Measurements from ENCODE around the gene TICAM2. TPM values are rescaled to one million over a fixed set of nuclear protein-coding genes. Genes with fewer than 3 reads are reported as not detected.
A peak's percentile ranks its signal among the peaks of the same experiment; 100 is the strongest.
"Not testable (repeated sequence)": the region's sequence is repeated elsewhere in the genome, so short reads cannot be mapped to it uniquely, and the experiment has no call there.

Gene TICAM2, protein sequence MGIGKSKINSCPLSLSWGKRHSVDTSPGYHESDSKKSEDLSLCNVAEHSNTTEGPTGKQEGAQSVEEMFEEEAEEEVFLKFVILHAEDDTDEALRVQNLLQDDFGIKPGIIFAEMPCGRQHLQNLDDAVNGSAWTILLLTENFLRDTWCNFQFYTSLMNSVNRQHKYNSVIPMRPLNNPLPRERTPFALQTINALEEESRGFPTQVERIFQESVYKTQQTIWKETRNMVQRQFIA
- 1 to 10 TPM in 3 of 6 donors, under 1 TPM in 2, not detected in 1; 0.89 to 2.3 (median 1.3) TPM for polyA plus RNA-seq (ENCODE audit: low read depth in 6 of 6)

DNA sequence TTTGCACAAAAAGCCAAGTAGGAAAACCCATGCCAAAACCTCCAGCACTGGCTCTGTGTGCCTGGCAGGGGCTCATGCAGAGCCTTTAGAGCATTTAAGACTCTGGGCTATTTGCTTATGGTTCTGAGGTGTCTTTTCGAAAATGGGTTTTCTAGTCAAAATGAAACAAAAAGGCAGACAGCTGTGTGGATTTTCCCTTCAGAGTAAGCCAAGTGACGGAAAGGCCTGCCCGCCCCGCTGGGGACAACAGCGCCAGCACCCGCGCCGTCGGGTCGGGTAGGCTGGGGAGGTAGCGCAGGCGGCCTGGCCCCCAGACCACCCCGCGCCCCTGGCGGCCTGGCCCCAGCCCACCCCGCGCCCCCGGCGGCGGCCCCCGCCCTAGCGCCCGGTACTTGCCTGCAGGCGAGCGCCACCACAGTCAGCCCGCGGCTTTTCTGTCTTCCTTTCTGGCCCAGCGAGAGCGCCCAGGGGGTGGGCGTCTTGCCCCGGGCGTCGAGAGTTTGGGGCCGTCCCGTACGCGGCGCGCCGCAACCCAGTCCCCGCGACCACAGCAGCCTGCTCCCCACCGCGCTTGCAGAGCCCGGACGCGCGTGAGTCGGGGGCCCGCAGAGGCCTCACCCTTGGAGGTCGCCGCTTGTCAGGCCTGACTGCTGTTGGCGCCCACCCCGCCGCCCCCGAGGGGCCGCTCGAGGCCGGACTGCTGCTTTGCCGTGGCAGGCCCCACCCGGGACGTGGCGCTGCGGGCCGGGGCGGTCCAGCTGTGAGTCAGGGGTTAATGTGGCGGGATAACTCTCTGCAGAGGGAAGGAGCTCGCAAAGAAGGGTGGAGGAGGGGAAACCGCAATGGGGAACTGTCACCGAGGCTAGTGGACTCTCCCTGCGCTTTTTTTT, at the start of gene TICAM2:
Gene TICAM2, minus strand, starts transcription at position 779 of the 890 bp plus-strand sequence. CDS start 21,223 bp downstream, outside the sequence.
- peak; percentile 74 for DNase-seq
- H3K27ac Mint-ChIP-seq: peak within 1 kb of the TSS; percentile 90 to 99 (median 96)
- peak; percentile 83 to 87 for ATAC-seq (ENCODE audit: low read depth in 2 of 2)
- H3K36me3 Mint-ChIP-seq: no peaks in the 10 kb centered on the region
- no peaks in the 10 kb centered on the region for H3K9me3 Mint-ChIP-seq
- H3K27me3 Mint-ChIP-seq: no peaks in the 10 kb centered on the region
- peaks cover 24 to 48% (median 45%) of the 10 kb centered on the region in 3 donors for H3K4me1 Mint-ChIP-seq
- peak within 1 kb of the TSS; percentile 86 to 95 (median 92) for H3K4me3 Mint-ChIP-seq

DNA sequence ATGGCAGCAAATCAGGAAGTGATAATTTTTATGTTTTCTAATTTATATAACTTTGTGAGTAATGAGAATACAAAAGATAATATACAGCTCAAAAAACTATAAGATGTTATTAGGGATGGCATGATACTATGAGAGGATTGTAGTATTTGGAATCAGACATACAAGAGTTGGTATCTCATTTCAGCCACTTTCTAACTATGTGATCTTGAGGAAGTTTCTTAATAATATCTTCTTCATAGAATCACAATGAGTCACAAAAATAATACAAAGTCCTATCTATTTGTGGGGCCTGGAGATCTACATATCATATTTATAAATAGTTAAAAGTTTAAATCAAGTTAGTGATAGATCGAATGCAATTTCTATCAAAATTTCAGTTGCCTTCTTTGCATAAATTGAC, 47.3 kb upstream of the TICAM2 start:
- Mint-ChIP-seq H3K36me3 (no peaks in the 10 kb centered on the region), H3K4me3 (no peak overlapping the region), H3K27me3 (peaks cover 12 to 24% (median 16%) of the 10 kb centered on the region in 3 donors), H3K9me3 (no peaks in the 10 kb centered on the region), H3K27ac (no peak overlapping the region), H3K4me1 (no peaks in the 10 kb centered on the region)
- ATAC-seq (ENCODE audit: low read depth in 2 of 2) (no peak), DNase-seq (no peak)

DNA sequence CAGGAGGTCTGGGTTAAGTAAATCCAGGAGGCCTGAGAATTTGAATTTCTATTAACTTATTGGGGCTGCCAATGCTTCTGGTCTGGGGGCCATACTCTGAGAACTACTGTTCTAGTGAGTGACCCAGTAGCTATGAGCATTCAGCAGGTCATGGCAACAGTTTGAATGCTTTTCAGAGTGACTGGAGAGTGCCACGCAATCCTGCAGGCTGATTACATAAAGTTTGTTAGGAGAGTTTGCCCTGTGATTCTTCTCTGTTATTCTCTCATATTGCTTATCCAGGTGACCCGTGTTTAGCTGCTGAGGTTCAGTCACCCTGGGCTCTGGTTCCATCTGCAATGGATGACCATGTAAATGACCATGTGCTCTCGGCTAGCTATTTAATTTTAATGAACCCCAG, 45.8 kb upstream of the TICAM2 start:
- Mint-ChIP-seq H3K27me3 (peaks cover 21 to 34% (median 30%) of the 10 kb centered on the region in 3 donors), H3K4me3 (no peak overlapping the region), H3K4me1 (no peaks in the 10 kb centered on the region)

DNA sequence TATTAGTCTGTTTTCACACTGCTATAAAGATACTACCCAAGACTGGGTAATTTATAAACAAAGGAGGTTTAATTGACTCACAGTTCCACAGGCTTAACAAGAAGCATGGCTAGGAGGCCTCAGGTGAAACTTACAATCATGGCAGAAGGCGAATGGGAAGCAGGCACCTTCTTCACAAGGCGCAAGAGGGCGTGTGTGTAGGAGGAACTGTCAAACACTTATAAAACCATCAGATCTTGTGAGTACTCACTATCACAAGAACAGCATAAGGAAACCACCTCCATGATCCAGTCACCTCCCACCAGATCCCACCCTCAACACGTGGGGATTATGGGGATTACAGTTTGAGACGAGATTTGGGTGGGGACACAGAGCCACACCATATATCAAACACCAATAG, 43.1 kb upstream of the TICAM2 start:
- H3K36me3 Mint-ChIP-seq; DNase-seq; H3K27ac Mint-ChIP-seq; H3K9me3 Mint-ChIP-seq; H3K4me3 Mint-ChIP-seq; ATAC-seq (ENCODE audit: low read depth in 2 of 2); H3K4me1 Mint-ChIP-seq: not testable (repeated sequence)
- H3K27me3 Mint-ChIP-seq: peaks cover 26 to 32% (median 30%) of the 10 kb centered on the region in 3 donors

More for the DNA sequence above, 45.8 kb upstream of the TICAM2 start:
- ATAC-seq (ENCODE audit: low read depth in 2 of 2): no peak
- Mint-ChIP-seq H3K27ac (no peak overlapping the region), H3K36me3 (no peaks in the 10 kb centered on the region), H3K9me3 (no peaks in the 10 kb centered on the region)
- no peak for DNase-seq

DNA sequence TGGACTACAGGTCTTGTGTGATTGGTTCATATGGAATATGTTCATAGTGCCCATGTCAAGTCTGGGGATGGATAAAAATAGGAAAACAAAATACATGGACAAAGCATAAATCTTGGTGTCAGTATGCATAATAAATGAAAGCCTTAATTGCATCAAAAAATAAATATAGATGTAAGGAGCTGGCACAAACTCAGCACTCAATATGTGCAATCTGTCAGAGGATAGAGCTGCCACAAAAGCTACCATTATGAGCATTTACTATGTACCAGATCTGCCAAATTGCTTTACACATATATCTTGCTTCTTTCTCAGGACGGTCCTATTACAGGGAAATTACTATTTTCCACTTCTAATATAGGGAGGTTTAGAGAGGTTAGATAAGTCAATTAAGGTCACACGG, 41.8 kb upstream of the TICAM2 start:
- no peaks in the 10 kb centered on the region for H3K4me1 Mint-ChIP-seq
- no peak overlapping the region for H3K27ac Mint-ChIP-seq
- no peak overlapping the region for H3K4me3 Mint-ChIP-seq
- peaks cover 26 to 32% (median 30%) of the 10 kb centered on the region in 3 donors for H3K27me3 Mint-ChIP-seq
- H3K36me3 Mint-ChIP-seq: no peaks in the 10 kb centered on the region
- DNase-seq: no peak
- H3K9me3 Mint-ChIP-seq: no peaks in the 10 kb centered on the region
- ATAC-seq (ENCODE audit: low read depth in 2 of 2): no peak

DNA sequence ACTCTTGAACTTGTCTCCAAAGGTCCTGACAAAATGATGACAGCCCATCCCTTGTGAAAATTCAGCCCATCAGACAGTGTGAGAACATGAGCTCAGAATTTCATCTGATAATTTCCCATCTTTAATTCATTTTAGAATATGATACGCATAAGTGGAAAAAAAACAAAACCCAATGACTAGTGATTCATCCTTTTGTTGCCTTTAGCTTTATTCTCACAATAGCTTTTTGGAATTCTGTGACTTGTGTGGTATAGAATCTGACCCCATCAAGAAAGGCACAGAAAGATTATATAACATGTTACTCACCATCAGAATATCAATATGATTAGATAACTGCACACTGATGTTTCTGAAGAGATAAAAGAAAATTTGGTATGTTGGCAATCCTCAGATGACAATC, 39.7 kb upstream of the TICAM2 start:
- DNase-seq: no peak
- no peaks in the 10 kb centered on the region for H3K4me1 Mint-ChIP-seq
- no peaks in the 10 kb centered on the region for H3K9me3 Mint-ChIP-seq
- H3K27ac Mint-ChIP-seq: no peak overlapping the region
- no peak overlapping the region for H3K4me3 Mint-ChIP-seq
- no peaks in the 10 kb centered on the region for H3K36me3 Mint-ChIP-seq
- peaks cover 27 to 33% (median 32%) of the 10 kb centered on the region in 3 donors for H3K27me3 Mint-ChIP-seq
- ATAC-seq (ENCODE audit: low read depth in 2 of 2): no peak

DNA sequence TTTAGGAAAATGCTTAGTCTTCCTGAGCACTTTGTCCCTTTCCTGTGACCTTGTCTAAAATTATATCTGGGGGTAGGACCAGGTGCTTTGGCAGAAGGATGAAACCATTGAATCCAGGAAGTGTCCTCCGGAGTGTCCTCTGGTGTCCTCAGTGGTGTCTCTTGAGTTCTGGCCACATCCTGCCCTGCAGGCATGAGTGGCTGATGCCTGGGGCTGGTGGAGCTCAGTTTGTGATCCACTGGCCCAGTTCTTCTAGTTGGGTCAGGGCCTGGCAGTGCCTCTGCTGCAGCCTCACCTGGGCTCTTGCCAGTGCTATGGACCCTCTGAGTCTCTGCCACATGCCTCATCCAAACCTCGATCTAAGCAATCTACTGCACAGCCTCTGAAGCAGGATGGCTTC, 38.0 kb upstream of the TICAM2 start:
- no peaks in the 10 kb centered on the region for H3K36me3 Mint-ChIP-seq
- H3K27me3 Mint-ChIP-seq: peaks cover 18 to 37% (median 23%) of the 10 kb centered on the region in 3 donors
- H3K4me3 Mint-ChIP-seq: no peak overlapping the region
- no peak overlapping the region for H3K27ac Mint-ChIP-seq
- no peaks in the 10 kb centered on the region for H3K9me3 Mint-ChIP-seq
- no peaks in the 10 kb centered on the region for H3K4me1 Mint-ChIP-seq
- DNase-seq: no peak
- ATAC-seq (ENCODE audit: low read depth in 2 of 2): no peak

DNA sequence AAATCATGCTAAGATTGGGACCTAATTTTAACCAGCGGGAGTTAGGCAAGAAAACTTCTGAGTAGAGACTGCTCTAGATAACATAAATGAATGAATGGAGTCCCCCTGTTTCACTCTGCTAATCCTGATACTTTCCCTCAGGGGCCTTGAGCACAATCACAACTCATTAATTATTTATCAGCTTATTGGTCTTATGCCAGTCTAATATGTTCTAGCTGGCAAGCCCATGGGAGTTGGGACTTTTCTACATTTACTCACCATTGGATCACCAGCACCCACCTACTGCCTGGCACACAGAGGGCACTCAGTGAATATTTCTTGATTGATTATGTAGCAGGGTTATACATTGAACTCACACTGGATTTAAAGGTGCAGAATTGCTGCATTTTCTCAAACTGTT, 37.1 kb upstream of the TICAM2 start:
- H3K9me3 Mint-ChIP-seq: no peaks in the 10 kb centered on the region
- no peak for ATAC-seq (ENCODE audit: low read depth in 2 of 2)
- no peak for DNase-seq
- peaks cover 10 to 29% (median 14%) of the 10 kb centered on the region in 3 donors for H3K27me3 Mint-ChIP-seq
- peaks cover 0 to 3% (median 0%) of the 10 kb centered on the region in 3 donors for H3K4me1 Mint-ChIP-seq
- H3K36me3 Mint-ChIP-seq: no peaks in the 10 kb centered on the region
- H3K27ac Mint-ChIP-seq: no peak overlapping the region
- H3K4me3 Mint-ChIP-seq: no peak overlapping the region

DNA sequence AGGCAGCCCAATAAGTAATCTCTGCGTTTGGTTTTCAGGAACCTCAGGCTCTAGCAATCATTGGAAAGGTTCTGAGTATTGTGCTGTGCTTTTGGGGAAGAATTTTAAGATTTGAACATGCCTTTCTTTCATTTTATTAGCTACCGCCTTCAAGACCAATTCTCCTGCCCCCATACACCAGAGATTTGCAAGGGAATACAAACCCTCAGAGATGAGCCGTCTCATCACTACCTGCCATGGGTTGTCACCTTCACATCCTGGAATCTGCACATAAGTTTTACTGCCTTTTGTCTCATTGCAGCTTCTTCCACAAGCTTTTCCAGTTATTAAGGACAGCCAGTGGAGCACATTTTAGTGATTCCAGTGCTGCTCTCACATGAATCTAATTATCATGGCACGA, 35.2 kb upstream of the TICAM2 start:
- DNase-seq (no peak), ATAC-seq (ENCODE audit: low read depth in 2 of 2) (no peak)
- no peak overlapping the region for H3K4me3 Mint-ChIP-seq
- H3K4me1 Mint-ChIP-seq: peaks cover 0 to 6% (median 0%) of the 10 kb centered on the region in 3 donors
- no peaks in the 10 kb centered on the region for H3K36me3 Mint-ChIP-seq
- no peaks in the 10 kb centered on the region for H3K9me3 Mint-ChIP-seq
- H3K27ac Mint-ChIP-seq: no peak overlapping the region
- peaks cover 0 to 18% (median 6%) of the 10 kb centered on the region in 3 donors for H3K27me3 Mint-ChIP-seq

DNA sequence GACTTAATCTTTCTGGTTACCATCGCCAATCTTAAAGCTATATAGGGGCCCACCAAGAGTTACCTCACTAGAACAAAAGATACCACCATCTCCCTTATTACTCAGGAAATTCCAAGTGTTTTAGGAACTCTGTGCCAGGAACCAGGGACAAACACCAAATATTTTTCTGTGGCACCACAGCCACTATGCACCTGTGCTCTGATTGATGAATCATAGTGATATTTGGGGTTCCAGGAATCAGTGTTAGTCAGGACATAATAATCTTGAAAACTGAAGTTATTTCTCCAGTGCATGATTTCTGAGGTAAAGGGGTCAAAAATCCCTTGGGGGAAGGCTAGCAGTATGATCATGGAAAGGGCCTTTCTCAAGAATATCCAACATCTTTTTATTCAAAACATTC, 33.7 kb upstream of the TICAM2 start:
- ATAC-seq (ENCODE audit: low read depth in 2 of 2): no peak
- DNase-seq: no peak
- H3K4me1 Mint-ChIP-seq: peaks cover 0 to 6% (median 0%) of the 10 kb centered on the region in 3 donors
- no peak overlapping the region for H3K4me3 Mint-ChIP-seq
- no peaks in the 10 kb centered on the region for H3K9me3 Mint-ChIP-seq
- no peak overlapping the region for H3K27ac Mint-ChIP-seq
- H3K27me3 Mint-ChIP-seq: peaks cover 0 to 17% (median 6%) of the 10 kb centered on the region in 3 donors
- H3K36me3 Mint-ChIP-seq: no peaks in the 10 kb centered on the region

DNA sequence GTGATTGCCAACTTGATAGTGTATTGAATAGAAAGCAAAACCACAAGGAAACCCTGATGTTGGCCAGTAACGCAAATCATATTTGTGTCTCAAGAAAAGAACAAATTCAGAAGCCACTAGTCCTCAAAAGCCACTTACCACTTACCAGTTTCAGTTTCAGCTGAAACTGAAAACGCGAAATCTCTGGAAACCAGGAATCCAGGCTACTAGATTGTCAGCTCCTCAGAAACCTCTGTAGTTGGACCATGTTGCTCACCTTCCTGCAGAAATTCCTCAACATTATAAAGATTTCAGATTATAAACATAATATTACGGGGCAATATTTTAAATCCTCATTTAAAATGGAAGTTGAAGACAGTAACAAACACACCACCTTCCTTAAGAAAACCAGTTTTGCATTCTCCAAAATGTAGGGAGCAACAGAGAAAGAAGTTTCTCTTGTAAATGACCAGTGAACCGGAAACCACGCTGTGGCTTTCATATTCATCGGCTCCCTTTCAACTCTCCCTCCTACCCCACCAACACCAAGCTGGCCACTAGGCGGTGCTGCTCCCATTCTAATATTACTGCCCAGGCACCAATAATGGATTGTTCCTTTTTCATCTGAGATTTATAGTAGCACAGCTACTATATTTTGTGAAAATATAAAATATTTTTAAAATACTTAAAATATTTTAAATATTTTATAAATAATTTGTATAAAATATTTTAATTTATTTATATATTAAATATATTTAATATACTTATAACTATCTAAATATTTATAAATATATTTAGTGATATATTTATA, 32.3 kb upstream of the TICAM2 start:
- Mint-ChIP-seq H3K4me1 (peaks cover 0 to 6% (median 0%) of the 10 kb centered on the region in 3 donors), H3K27ac (peak overlapping the region in 4 of 6 donors; percentile 38 to 92 (median 66)), H3K27me3 (peaks cover 0 to 17% (median 6%) of the 10 kb centered on the region in 3 donors)

DNA sequence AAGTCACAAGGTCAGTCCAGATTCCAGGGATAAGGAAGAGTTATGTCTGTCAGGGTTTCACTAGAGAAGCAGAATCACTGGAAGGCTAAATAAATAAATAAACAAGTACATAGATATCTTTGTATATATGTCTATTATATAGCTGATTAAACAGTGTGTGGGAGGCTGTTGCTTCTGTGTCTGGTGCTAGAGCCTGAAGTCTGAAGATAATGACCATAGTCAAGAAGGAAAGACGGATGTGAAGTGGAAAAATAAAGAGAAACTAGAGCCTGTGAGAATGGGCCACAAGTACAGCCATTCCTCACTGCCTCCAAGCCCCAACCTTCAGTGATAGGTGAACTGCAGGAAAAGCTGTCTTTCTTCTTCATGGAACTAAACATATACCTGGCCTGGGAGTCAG, 27.6 kb upstream of the TICAM2 start:
- Mint-ChIP-seq H3K4me3 (no peak overlapping the region), H3K27ac (no peak overlapping the region), H3K9me3 (no peaks in the 10 kb centered on the region), H3K36me3 (no peaks in the 10 kb centered on the region), H3K27me3 (peaks cover 0 to 6% (median 0%) of the 10 kb centered on the region in 3 donors), H3K4me1 (peaks cover 4 to 14% (median 6%) of the 10 kb centered on the region in 3 donors)
- DNase-seq: no peak
- ATAC-seq (ENCODE audit: low read depth in 2 of 2): no peak

More for the DNA sequence above, 32.3 kb upstream of the TICAM2 start:
- DNase-seq (peak; percentile 81), ATAC-seq (ENCODE audit: low read depth in 2 of 2) (peak; percentile 100)
- H3K36me3 Mint-ChIP-seq: no peaks in the 10 kb centered on the region
- H3K9me3 Mint-ChIP-seq: no peaks in the 10 kb centered on the region
- H3K4me3 Mint-ChIP-seq: peak overlapping the region in 7 of 8 donors; percentile 35 to 77 (median 73)

DNA sequence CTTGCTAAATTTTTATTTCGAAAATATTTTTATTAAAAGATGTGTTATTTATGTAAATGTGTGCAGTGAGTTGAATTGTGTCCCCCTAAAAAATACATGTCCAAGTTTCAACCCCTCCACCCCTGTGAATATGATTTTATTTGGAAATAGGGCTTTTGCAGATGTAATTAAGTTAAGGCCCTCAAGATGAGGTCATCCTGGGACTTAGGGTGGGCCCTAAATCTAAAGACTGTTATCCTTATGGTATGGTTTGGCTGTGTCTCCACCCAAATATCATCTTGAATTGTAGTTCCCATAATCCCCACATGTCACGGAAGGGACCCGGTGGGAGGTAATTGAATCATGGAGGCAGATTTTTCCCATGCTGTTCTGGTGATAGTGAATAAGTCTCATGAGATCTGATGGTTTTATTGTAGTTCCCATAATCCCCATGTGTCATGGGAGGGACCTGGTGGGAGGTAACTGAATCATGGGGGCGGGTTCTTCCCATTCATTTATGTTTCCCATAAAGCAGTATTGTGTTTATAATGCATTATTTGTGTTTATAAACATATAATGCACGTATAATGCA, 25.1 kb upstream of the TICAM2 start:
- no peak for ATAC-seq (ENCODE audit: low read depth in 2 of 2)

More for the DNA sequence above, 25.1 kb upstream of the TICAM2 start:
- H3K36me3 Mint-ChIP-seq: no peaks in the 10 kb centered on the region
- no peak for DNase-seq
- peaks cover 12 to 16% (median 14%) of the 10 kb centered on the region in 3 donors for H3K4me1 Mint-ChIP-seq
- H3K9me3 Mint-ChIP-seq: no peaks in the 10 kb centered on the region
- H3K4me3 Mint-ChIP-seq: peak overlapping the region in 4 of 8 donors; percentile 13 to 55 (median 36)
- no peaks in the 10 kb centered on the region for H3K27me3 Mint-ChIP-seq
- peak overlapping the region in 3 of 6 donors; percentile 17 to 54 (median 43) for H3K27ac Mint-ChIP-seq

Measured in naive B cell (primary cell).